ENCODE data around the gene NT5DC1. TPM values are rescaled to one million over a fixed set of nuclear protein-coding genes. Genes with fewer than 3 reads are reported as not detected.

NT5DC1 gene
- polyA plus RNA-seq, 1 of the 3 experiments (the other 2 are of a cell fraction), result 20.3 TPM

DNA sequence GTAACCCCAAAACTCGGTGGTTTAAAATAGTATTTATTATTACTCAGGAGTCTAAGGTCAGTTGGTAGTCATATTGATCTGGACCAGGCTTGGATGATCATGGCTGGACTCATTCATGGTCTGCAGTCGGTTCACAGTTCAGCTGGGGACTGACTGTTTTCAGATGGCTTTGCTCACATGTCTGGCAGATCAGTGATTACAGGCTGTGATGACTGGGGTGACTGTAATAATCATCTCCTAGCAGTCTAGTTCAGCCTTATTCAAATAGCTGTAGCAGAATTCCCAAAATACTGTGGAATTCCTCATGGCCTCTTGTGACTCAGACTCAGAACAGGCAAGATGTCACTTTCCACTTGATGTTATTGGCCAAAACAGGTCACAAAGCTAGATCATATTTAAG, 16.4 kb upstream of the NT5DC1 start (continued):
- TF ChIP-seq, protein P1, sequence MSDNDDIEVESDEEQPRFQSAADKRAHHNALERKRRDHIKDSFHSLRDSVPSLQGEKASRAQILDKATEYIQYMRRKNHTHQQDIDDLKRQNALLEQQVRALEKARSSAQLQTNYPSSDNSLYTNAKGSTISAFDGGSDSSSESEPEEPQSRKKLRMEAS (IDR thresholded peaks at IDR 0.05; ENCODE audit: low read depth), result no peak
- TF ChIP-seq GATA2 (CRISPR knock-in tag; IDR thresholded peaks at IDR 0.05) (no peak), YY1 (IDR thresholded peaks at IDR 0.05; ENCODE audit: low read depth) (no peak), RXRA (IDR thresholded peaks at IDR 0.05; ENCODE audit: borderline replicate concordance, low read depth) (no peak), POLR2AphosphoS5 (IDR thresholded peaks at IDR 0.05; ENCODE audit: low read depth, low read length) (no peak), TCF12 (IDR thresholded peaks at IDR 0.05) (no peak)
- TF ChIP-seq, protein P2, sequence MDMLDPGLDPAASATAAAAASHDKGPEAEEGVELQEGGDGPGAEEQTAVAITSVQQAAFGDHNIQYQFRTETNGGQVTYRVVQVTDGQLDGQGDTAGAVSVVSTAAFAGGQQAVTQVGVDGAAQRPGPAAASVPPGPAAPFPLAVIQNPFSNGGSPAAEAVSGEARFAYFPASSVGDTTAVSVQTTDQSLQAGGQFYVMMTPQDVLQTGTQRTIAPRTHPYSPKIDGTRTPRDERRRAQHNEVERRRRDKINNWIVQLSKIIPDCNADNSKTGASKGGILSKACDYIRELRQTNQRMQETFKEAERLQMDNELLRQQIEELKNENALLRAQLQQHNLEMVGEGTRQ (IDR thresholded peaks at IDR 0.05; ENCODE audit: borderline replicate concordance, low read depth, low read length), result no peak

DNA sequence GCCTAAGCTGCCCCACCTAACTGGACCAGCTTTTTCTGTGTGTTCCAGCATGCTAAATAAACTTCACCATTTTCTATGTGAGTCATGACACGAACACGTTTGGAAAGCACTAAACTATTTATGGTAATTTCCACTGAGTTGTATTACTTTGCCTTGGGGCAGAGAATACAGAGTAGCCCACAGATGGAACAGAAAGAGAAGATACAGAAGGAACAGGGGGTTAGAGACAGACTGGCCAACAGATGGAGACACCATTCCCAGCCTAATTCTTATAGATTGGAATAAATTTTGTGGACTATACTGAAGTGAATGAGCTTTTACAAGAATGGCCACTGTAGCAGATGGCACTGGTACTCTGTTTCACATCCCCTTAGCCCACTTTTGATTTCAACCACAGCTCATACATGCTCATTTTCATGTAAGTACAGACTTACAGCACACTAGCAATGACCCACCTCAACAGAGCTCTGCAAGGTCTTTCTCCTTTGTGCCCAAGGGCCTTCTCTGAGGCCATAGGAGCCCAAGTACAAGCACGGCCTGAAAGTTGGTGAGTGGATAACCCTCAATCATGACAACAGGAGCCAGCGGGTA, 13.1 kb upstream of the NT5DC1 start:
- Histone ChIP-seq H3K36me3 (replicated peaks in 1 of 2; ENCODE audit: control insufficient read depth in 1 of 2, insufficient read depth in 2 of 2, low read length in 1 of 2) (no peaks in the 10 kb centered on the region), H3K9me3 (no peaks in the 10 kb centered on the region), H4K20me1 (ENCODE audit: insufficient read depth) (no peaks in the 10 kb centered on the region), H2AFZ (ENCODE audit: low read depth) (no peak overlapping the region), H3F3A (replicated peaks; ENCODE audit: insufficient read depth) (no peaks in the 10 kb centered on the region), H3K4me1 (ENCODE audit: control insufficient read depth in 1 of 2, insufficient read depth in 2 of 2, low read depth in 1 of 2, low read length in 1 of 2) (no peaks in the 10 kb centered on the region; a peak in 1 of 4 replicates), H3K27ac (ENCODE audit: low read depth in 2 of 2, low read length in 1 of 2) (no peak overlapping the region), H3K4me3 (ENCODE audit: low read depth in 2 of 2, low read length in 1 of 2) (no peak overlapping the region), H3K4me2 (no peak overlapping the region), H3K9me2 (no peaks in the 10 kb centered on the region), H3K79me2 (ENCODE audit: insufficient read depth) (no peaks in the 10 kb centered on the region), H3K9ac (no peak overlapping the region), H3K27me3 (ENCODE audit: insufficient read depth) (no peaks in the 10 kb centered on the region)
- WGBS (ENCODE audit: low lambda C conversion rate), result 45% methylated on average over 4 of the region's 4 CpGs
- TF ChIP-seq TCF12 (IDR thresholded peaks at IDR 0.05), result no peak
- TF ChIP-seq, protein P3, sequence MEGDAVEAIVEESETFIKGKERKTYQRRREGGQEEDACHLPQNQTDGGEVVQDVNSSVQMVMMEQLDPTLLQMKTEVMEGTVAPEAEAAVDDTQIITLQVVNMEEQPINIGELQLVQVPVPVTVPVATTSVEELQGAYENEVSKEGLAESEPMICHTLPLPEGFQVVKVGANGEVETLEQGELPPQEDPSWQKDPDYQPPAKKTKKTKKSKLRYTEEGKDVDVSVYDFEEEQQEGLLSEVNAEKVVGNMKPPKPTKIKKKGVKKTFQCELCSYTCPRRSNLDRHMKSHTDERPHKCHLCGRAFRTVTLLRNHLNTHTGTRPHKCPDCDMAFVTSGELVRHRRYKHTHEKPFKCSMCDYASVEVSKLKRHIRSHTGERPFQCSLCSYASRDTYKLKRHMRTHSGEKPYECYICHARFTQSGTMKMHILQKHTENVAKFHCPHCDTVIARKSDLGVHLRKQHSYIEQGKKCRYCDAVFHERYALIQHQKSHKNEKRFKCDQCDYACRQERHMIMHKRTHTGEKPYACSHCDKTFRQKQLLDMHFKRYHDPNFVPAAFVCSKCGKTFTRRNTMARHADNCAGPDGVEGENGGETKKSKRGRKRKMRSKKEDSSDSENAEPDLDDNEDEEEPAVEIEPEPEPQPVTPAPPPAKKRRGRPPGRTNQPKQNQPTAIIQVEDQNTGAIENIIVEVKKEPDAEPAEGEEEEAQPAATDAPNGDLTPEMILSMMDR (IDR thresholded peaks at IDR 0.05), result no peak
- DNase-seq, result no peak
- ChIA-PET CTCF (interaction anchor here (1.3 to 2.4 kb wide), 4 partner anchors 9 to 78 kb away, joined by 4 to 9 read pairs (median 6); partner anchors contain the start of gene NT5DC1), POLR2A (no interaction called here)

DNA sequence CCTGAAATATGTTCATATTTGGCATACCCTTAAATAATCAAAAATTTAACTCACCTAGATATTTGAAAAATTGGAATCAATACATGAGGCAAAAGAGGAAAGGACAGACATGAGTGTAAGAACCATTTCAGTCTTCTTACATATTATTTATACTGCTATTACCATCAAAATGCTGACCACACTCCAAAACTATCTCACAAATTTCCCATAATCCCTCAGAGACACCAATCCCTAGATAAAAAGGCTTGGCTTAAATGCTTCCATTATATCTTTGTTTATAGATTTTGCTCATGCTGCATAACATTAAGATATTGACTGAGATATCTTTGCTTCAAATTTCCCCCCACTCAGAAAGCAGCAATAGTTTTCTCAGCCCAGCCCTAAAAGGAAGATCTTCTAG, 11.7 kb upstream of the NT5DC1 start:
- ChIA-PET CTCF (no interaction called here), POLR2A (no interaction called here)
- no peaks in the 10 kb centered on the region for H3K79me2 ChIP-seq (ENCODE audit: insufficient read depth)
- no peaks in the 10 kb centered on the region for H3F3A ChIP-seq (replicated peaks; ENCODE audit: insufficient read depth)
- TF ChIP-seq MEF2A (IDR thresholded peaks at IDR 0.05; ENCODE audit: borderline replicate concordance, low read depth) (no peak), RXRA (IDR thresholded peaks at IDR 0.05; ENCODE audit: borderline replicate concordance, low read depth) (no peak), EP300 (IDR thresholded peaks at IDR 0.05; ENCODE audit: borderline replicate concordance in 1 of 2, low read depth in 1 of 2, low read length in 1 of 2) (no peak), JUND (IDR thresholded peaks at IDR 0.05) (no peak), SIN3A (IDR thresholded peaks at IDR 0.05; ENCODE audit: borderline replicate concordance, low read depth, low read length) (no peak), CHD2 (IDR thresholded peaks at IDR 0.05; ENCODE audit: low read length, partially characterized antibody) (no peak), SMC3 (IDR thresholded peaks at IDR 0.05; ENCODE audit: low read depth, low read length) (no peak), FOXJ3 (CRISPR knock-in tag; IDR thresholded peaks at IDR 0.05) (no peak), RAD21 (IDR thresholded peaks at IDR 0.05; ENCODE audit: low read length) (no peak), GATA2 (CRISPR knock-in tag; IDR thresholded peaks at IDR 0.05) (no peak)
- TF ChIP-seq, protein P4, sequence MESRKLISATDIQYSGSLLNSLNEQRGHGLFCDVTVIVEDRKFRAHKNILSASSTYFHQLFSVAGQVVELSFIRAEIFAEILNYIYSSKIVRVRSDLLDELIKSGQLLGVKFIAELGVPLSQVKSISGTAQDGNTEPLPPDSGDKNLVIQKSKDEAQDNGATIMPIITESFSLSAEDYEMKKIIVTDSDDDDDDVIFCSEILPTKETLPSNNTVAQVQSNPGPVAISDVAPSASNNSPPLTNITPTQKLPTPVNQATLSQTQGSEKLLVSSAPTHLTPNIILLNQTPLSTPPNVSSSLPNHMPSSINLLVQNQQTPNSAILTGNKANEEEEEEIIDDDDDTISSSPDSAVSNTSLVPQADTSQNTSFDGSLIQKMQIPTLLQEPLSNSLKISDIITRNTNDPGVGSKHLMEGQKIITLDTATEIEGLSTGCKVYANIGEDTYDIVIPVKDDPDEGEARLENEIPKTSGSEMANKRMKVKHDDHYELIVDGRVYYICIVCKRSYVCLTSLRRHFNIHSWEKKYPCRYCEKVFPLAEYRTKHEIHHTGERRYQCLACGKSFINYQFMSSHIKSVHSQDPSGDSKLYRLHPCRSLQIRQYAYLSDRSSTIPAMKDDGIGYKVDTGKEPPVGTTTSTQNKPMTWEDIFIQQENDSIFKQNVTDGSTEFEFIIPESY (IDR thresholded peaks at IDR 0.05; ENCODE audit: borderline replicate concordance, low read depth), result no peak
- TF ChIP-seq, protein P5, sequence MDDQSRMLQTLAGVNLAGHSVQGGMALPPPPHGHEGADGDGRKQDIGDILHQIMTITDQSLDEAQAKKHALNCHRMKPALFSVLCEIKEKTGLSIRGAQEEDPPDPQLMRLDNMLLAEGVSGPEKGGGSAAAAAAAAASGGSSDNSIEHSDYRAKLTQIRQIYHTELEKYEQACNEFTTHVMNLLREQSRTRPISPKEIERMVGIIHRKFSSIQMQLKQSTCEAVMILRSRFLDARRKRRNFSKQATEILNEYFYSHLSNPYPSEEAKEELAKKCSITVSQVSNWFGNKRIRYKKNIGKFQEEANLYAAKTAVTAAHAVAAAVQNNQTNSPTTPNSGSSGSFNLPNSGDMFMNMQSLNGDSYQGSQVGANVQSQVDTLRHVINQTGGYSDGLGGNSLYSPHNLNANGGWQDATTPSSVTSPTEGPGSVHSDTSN (IDR thresholded peaks at IDR 0.05), result no peak
- TF ChIP-seq, protein P1 (IDR thresholded peaks at IDR 0.05; ENCODE audit: low read depth), result no peak
- H2AFZ ChIP-seq (ENCODE audit: low read depth), result no peak overlapping the region
- no peak overlapping the region for H3K4me2 ChIP-seq
- H3K4me1 ChIP-seq (ENCODE audit: control insufficient read depth in 1 of 2, insufficient read depth in 2 of 2, low read depth in 1 of 2, low read length in 1 of 2), result no peaks in the 10 kb centered on the region; a peak in 1 of 4 replicates
- no peak for DNase-seq
- no peaks in the 10 kb centered on the region for H3K9me2 ChIP-seq
- no peak overlapping the region for H3K9ac ChIP-seq
- no peaks in the 10 kb centered on the region for H3K9me3 ChIP-seq
- H3K27ac ChIP-seq (ENCODE audit: low read depth in 2 of 2, low read length in 1 of 2), result no peak overlapping the region
- no peaks in the 10 kb centered on the region for H4K20me1 ChIP-seq (ENCODE audit: insufficient read depth)
- H3K4me3 ChIP-seq (ENCODE audit: low read depth in 2 of 2, low read length in 1 of 2), result no peak overlapping the region
- no peaks in the 10 kb centered on the region for H3K36me3 ChIP-seq (replicated peaks in 1 of 2; ENCODE audit: control insufficient read depth in 1 of 2, insufficient read depth in 2 of 2, low read length in 1 of 2)
- H3K27me3 ChIP-seq (ENCODE audit: insufficient read depth), result no peaks in the 10 kb centered on the region
